Brain microvascular endothelial cell (primary cell): ENCODE measurements around the gene UBASH3A.

Source experiments
- DNase-seq: peaks from one replicate; pipeline ENCODE4 v3.0.0-alpha.2; 2020
- H3K27ac ChIP-seq: fragments of 250-450 bp; sonication (Bioruptor Pico); 2 replicates; pipeline ENCODE4 v1.5.1; 2020; ENCODE audit warnings: mild to moderate bottlenecking, moderate library complexity
- H3K27me3 ChIP-seq: fragments of 250-450 bp; sonication (Bioruptor Pico); replicated peaks from 2 replicates; pipeline ENCODE4 v1.5.1; 2020; ENCODE audit warnings: mild to moderate bottlenecking
- H3K36me3 ChIP-seq: fragments of 250-450 bp; sonication (Bioruptor Pico); replicated peaks from 2 replicates; pipeline ENCODE4 v1.5.1; 2020; ENCODE audit warnings: mild to moderate bottlenecking
- H3K4me3 ChIP-seq: 2 replicates; pipeline ENCODE4 v1.5.1; 2011; ENCODE audit warnings: low read depth, mild to moderate bottlenecking, control low read depth, low read length, moderate library complexity
- in situ Hi-C: cut with HindIII; loops from 2 replicates; pipeline ENCODE4 v1.10.0; 2017; ENCODE audit warnings: low sequenced_read_pairs, low pct_ligation_motif_present
- TF ChIP-seq, protein P1 (sequence below): IDR thresholded peaks from 2 replicates; pipeline ENCODE4 v1.5.1; 2011; ENCODE audit warnings: low read depth, mild to moderate bottlenecking, moderate library complexity, low read length, control low read depth, inconsistent platforms; ENCODE audit errors: missing control alignments

UBASH3A gene

DNA sequence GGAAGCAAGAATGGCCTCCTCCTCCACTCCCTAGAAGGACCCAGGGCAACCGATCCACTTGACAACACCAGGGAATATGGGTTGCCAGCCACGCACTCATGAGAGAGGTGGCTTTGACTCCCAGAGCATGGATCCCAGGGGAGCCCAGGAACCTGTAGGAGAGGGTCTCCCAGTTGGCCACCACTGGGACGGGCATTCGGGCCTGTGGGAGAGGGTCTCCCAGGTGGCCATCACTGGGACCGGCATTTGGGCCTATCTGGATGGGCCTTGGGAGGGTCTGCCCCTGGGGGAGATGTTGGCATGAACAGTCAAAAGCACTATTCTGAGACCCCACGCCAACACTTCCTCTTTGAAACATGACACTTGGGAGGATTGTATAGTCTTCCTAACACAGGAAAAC lies 37.9 kb upstream of the UBASH3A start:
- Histone ChIP-seq H3K36me3 (no peaks in the 10 kb centered on the region), H3K27ac (no peak overlapping the region), H3K4me3 (no peak overlapping the region), H3K27me3 (no peaks in the 10 kb centered on the region)
- in situ Hi-C loops: no loop called here
- TF ChIP-seq, protein P1, sequence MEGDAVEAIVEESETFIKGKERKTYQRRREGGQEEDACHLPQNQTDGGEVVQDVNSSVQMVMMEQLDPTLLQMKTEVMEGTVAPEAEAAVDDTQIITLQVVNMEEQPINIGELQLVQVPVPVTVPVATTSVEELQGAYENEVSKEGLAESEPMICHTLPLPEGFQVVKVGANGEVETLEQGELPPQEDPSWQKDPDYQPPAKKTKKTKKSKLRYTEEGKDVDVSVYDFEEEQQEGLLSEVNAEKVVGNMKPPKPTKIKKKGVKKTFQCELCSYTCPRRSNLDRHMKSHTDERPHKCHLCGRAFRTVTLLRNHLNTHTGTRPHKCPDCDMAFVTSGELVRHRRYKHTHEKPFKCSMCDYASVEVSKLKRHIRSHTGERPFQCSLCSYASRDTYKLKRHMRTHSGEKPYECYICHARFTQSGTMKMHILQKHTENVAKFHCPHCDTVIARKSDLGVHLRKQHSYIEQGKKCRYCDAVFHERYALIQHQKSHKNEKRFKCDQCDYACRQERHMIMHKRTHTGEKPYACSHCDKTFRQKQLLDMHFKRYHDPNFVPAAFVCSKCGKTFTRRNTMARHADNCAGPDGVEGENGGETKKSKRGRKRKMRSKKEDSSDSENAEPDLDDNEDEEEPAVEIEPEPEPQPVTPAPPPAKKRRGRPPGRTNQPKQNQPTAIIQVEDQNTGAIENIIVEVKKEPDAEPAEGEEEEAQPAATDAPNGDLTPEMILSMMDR: no peak
- no peak for DNase-seq

GRCh38 chr21:42366292-42367010 lies 37.3 kb upstream of the UBASH3A start, which contains the start of gene TFF1:
TSS of gene TFF1 (minus strand) at chr21:42366535. CDS start at chr21:42366495, 40 bp downstream.
- H3K27ac ChIP-seq: no peak within 1 kb of the TSS
- in situ Hi-C loops: no loop called here
- no peaks in the 10 kb centered on the region for H3K27me3 ChIP-seq
- H3K4me3 ChIP-seq: no peak within 1 kb of the TSS
- TF ChIP-seq, protein P1: no peak
- DNase-seq: peak; percentile 32
- no peaks in the 10 kb centered on the region for H3K36me3 ChIP-seq

DNA sequence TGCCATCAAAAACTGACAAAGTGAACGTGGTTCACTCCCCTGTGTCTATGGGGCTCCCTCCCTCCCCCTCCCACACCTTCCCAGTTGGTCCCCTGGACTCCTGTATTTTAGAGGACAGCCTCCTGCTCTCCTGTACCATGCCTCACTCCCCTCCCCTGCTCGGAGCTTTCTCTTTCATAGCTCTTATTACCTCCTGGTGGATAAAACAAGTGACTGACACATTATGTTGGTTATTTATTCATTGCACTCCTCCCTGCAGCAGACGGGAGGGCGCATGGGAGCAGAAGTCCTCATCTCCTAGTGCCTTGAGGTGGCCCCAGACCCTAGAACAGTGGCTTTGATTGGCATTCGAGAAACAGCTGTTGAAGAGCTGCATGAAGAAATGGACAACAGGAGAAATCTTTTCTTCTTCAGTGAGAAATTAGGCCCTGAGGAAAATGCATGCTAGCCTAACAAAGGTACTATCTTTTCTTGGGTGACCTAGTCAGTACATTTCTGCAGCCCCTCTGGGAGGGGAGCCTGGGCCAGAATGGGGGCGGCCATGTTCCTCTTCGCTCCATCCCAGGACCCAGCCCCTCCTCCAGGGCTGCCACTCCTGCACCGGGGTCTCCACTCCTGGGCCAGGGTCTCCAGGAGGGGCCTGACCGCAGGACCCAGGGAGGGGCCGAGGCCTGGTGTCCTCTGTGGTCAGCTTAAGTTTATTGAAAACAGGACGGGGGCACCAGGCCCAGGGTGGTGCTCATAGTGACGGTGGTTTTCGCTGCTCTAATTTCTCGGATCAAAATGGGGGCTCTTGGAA lies 36.1 kb upstream of the UBASH3A start:
- Histone ChIP-seq H3K27me3 (no peaks in the 10 kb centered on the region), H3K36me3 (no peaks in the 10 kb centered on the region), H3K4me3 (no peak overlapping the region), H3K27ac (no peak overlapping the region)
- TF ChIP-seq, protein P1: no peak
- DNase-seq: no peak
- in situ Hi-C loops: no loop called here

DNA sequence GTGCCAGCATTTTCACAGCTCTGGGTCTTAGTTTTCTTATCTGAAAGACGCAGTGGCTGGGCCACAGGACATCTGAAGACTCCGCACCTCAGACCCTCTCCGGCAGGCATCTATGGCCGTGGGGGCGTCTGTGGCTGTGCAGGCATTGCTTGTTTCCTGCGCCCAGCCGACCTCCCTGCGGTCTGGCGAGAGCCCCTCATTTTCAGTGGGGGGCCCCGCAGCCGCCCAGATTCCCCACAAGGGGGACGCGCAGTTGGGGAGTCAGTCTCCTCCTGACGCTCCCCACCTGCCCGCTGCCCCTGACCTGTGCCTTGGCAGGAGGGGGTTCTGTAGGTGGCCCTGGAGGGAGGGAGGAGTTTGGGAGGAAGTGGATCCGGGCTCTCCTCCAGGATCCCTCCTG lies 33.9 kb upstream of the UBASH3A start:
- Histone ChIP-seq H3K27me3 (no peaks in the 10 kb centered on the region), H3K27ac (no peak overlapping the region), H3K36me3 (no peaks in the 10 kb centered on the region), H3K4me3 (no peak overlapping the region)
- no peak for DNase-seq
- TF ChIP-seq, protein P1: no peak
- in situ Hi-C loops: no loop called here

DNA sequence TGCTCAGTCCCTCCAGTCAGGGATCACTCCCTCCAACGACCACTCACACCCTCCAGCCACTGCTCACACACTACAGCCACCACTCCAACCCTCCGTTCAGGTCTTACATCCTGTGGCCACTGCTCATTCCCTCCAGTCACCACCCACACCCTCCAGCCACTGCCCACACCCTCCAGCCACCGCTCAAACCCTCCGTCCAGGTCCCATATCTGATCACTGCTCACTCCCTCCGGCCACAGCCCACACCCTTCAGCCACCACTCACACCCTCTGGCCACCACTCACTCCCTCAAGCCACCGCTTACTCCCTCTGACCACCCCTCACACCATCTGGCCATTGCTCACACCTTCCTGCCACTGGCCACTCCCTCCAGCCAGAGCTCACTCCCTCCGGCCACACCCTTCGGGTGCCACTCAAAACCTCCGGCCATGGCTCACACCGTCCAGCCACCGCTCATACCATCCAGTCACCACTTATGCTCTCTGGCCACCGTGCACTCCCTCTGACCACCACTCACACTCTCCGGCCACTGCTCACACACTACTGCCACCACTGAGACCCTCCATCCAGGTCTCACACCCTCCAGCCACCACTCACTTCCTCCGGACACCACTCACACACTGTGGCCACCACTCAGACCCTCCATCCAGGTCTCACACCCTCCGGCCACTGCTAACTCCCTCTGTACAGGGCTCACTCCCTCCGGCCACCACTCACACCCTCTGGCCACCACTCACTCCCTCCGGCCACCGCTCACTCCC lies 32.6 kb upstream of the UBASH3A start:
- Histone ChIP-seq H3K4me3 (no peak overlapping the region), H3K27me3 (no peaks in the 10 kb centered on the region), H3K36me3 (no peaks in the 10 kb centered on the region), H3K27ac (no peak overlapping the region)
- in situ Hi-C loops: no loop called here
- TF ChIP-seq, protein P1: no peak
- DNase-seq: no peak
